Raji (cell line): Measurements from ENCODE around the gene HES7.

Source experiments
- POLR2A ChIP-seq: IDR thresholded peaks from 2 replicates; pipeline ENCODE4 v1.6.1; 2011; ENCODE audit warnings: low read depth, low read length, control low read depth; ENCODE audit not compliant: insufficient read depth

Gene HES7

GRCh38 chr17:8147805-8148404 is 24.0 kb upstream of the HES7 start:
- TF ChIP-seq POLR2A = no peak

DNA sequence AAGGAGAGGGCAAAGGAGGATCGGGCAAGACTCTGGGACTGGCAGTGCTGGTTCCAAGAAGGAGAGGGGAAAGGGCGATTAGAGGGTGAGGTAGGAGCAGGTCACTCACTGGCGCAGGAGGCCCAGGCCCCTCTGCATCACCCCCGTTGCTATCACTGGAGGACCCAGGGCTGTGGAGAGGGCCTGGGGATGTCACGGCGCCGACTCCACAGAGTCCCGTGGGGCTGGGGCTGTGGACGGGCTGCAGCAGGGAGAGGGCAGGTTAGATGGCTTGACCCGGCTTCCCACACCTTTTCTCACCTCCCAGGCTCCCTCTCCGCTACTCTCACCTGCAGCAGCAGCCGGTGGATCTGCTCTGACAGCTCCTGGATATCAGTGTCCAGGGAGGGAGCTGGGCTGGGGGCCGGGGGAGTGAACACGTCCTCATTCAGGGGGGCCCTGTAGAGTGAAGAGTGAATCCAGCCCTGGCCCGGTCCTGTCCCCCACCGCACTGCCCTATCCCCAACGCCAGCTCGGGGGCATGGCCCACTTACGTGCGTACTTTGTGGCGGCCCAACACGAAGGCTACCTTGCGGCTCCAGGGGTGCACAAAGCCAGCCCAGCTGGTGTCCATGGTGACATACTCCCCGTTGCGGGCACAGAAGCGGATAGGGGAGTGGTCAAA is 23.4 kb upstream of the HES7 start:
- no peak for TF ChIP-seq POLR2A

- no peak for TF ChIP-seq POLR2A
Measured at GRCh38 chr17:8146381-8147140, 22.7 kb upstream of the HES7 start.

GRCh38 chr17:8145811-8146210 is 21.9 kb upstream of the HES7 start:
- TF ChIP-seq POLR2A = no peak

DNA sequence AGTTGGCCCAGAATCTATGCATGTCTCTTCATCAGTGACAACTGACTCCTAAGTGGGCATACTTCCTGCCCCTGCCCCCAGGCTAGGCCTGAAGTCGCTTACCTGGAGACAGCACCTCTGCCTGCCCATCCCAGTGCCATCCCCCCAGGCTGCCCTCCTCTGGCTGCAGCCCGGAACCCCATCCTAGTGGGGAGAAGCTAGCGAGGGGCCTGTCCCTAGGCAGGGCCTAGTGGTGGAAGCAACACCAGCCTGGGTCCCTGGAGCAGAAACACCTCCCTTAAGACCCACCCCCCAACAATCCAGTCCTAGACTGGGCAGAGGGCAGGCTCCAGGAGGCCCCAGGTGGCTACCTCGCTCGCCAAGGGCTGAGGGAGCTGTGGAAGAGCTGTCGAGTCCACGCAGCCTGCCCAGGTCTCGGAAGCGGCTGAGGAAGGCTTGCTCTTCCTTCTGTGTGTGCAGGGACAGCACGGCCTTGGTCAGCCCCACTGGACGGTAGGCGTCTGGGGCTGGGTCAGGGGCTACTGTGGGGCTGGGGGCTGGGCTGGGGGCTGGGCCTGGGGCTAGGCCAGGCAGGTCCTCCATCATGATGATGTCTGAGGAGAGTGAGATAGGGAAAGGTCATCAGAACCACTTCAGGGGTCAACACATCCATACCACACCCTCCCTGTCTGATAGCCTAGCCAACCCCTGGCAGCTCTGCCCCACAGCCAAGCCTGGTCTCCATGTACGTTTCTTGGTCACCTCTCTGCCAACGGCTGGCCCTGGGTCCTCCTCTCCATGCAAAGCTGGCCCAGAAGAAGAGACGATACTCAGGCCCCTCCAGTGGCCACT is 20.7 kb upstream of the HES7 start:
- TF ChIP-seq POLR2A = no peak

DNA sequence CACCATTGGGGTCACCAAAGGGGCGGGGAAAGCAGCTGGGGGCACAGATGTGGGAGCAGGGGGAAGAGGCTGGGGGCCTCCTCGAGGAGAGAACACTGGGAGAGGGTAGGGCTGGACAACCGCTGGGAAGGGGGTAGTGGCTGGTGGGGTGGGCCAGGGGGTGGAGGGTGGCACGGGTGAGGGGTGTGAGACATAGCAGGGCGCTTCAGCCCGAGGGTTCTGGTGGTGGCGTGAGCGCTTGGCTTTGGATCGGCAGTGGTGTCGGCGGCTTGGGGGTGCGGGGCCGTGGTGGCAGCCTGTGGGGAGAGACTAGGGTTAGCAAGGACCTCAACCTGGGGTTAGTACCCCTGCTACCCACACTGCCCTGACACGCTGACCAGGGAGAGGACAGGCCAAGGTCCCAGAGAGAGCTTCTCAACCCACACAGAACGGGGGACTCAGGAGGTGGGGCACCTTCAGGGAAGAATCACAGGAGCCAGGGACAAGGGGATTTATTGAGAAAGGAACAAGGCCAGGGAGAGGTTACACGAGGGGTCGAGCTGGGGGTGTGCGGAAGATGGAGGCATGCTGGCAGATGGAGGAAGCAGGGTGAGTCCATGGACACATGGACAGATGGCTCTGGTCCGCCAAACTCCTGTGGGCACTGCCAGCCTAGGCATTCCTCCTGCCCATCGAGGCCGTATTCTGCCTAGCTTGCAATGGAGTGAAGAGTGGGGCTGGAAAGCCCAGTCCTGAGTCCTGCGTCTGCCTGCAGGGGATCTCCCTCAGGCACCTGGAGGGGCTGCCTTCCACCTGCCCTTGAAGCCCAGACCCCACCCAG is 19.9 kb upstream of the HES7 start:
- no peak for TF ChIP-seq POLR2A

- no peak for TF ChIP-seq POLR2A
Measured at GRCh38 chr17:8142887-8143580, 19.1 kb upstream of the HES7 start.

DNA sequence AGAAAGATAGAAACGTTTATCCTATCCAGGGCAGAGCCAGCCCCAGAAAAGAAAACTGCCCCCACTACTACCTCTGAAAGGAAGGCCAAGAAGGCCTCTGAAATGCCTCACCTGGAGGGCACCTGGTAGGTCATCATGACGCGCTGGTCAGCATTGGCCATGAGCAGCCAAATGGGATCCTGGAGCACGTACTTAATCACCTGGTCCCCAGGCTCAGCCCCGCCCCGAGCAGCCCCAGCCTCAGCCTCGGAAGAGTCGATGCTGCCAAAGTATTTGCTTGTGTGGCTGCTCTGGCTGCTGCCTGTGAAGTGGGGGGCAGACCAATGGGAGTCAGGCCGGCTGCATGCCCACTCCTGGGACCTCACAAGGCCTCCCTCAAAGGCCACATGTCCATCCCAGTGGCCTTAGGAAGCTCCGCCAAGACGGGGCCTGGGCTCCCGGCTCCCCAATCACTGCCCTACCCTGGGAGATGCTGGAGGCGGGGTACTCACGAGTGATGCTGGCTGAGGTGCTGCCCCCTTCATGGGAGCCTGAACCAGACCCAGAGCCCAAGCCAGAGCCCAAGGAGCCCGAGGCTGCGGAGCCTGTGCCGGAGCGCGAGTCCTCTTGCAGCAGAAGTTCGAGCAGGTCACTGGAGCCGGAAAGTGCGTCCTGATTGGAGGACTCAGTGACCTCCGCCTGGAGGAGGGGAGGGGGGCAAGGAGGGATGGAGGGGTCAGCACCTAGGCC is 18.4 kb upstream of the HES7 start:
- no peak for TF ChIP-seq POLR2A

GRCh38 chr17:8141741-8142140 is 17.8 kb upstream of the HES7 start:
- no peak for TF ChIP-seq POLR2A

DNA sequence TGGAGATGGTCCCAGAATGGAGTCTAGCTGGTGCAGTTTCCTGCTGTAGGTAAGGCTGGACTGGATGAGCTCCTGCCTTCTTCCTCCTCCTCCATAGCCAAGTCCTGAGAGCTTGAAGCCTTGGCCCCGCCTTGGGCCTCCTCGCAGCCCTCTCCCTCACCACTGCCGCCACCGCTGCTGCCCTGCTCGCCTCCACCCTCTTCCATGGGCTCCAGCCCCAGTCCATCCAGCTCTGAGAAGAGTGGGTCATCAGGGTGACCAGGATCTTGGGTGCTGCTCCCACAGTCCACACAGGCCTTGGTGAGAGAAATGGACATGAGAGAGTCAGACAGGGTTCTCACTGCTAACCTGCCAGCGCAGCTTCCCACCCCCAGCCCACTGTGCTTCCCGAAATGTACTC is 17.1 kb upstream of the HES7 start:
- TF ChIP-seq POLR2A = no peak

- no peak for TF ChIP-seq POLR2A
Measured at GRCh38 chr17:8140065-8141029, 16.4 kb upstream of the HES7 start.

GRCh38 chr17:8138672-8139371 is 14.9 kb upstream of the HES7 start:
- peak; percentile 52; the same call in 1 of the 2 replicates for TF ChIP-seq POLR2A
